ENCODE data around the gene DEFB126.
"Not testable (repeated sequence)": the region's sequence is repeated elsewhere in the genome, so short reads cannot be mapped to it uniquely, and the experiment has no call there.

Gene DEFB126

GRCh38 chr20:142290-142689 lies at the start of gene DEFB126:
Gene DEFB126 (plus strand): TSS chr20:142590. CDS start chr20:142629, 39 bp downstream.
- DNase-seq: no peak

GRCh38 chr20:93641-94040 lies 48.7 kb upstream of the DEFB126 start:
- DNase-seq: no peak

- DNase-seq: no peak
These were observed 47.2 kb upstream of the DEFB126 start for GRCh38 chr20:95215-95614.

- not testable (repeated sequence) for DNase-seq
These were observed 44.7 kb upstream of the DEFB126 start for GRCh38 chr20:97691-98090.

GRCh38 chr20:101975-102374 lies 40.4 kb upstream of the DEFB126 start:
- no peak for DNase-seq

GRCh38 chr20:103456-103855 lies 38.9 kb upstream of the DEFB126 start:
- DNase-seq: no peak

- DNase-seq: no peak
These were observed 30.0 kb upstream of the DEFB126 start for GRCh38 chr20:112396-112795.

- no peak for DNase-seq
These were observed 24.9 kb upstream of the DEFB126 start for GRCh38 chr20:117518-117917.

- not testable (repeated sequence) for DNase-seq
These were observed 12.5 kb upstream of the DEFB126 start for GRCh38 chr20:129786-130323.

- DNase-seq: peak in 2 of 3 donors; percentile 6 to 12
These were observed 4.5 kb upstream of the DEFB126 start for GRCh38 chr20:137668-138490.

GRCh38 chr20:145877-146276 lies 3.5 kb downstream of the DEFB126 start:
- DNase-seq: no peak

GRCh38 chr20:152131-152530 lies 9.7 kb downstream of the DEFB126 start:
- no peak for DNase-seq

- no peak for DNase-seq
These were observed 14.8 kb downstream of the DEFB126 start, which contains the start of gene DEFB127 for GRCh38 chr20:157154-157553. Gene DEFB127 (plus strand): TSS chr20:157454. CDS start chr20:157545, 91 bp downstream.

- no peak for DNase-seq
These were observed 22.2 kb downstream of the DEFB126 start for GRCh38 chr20:164618-165017.

- DNase-seq: no peak
These were observed 26.5 kb downstream of the DEFB126 start for GRCh38 chr20:168876-169275.

GRCh38 chr20:184288-184687 lies 41.9 kb downstream of the DEFB126 start:
- no peak for DNase-seq

GRCh38 chr20:187733-188132 lies 45.3 kb downstream of the DEFB126 start:
- DNase-seq: no peak

GRCh38 chr20:189611-190010 lies 47.2 kb downstream of the DEFB126 start, which contains the start of gene DEFB128:
Gene DEFB128 (minus strand): TSS chr20:189711. CDS start chr20:189623, 88 bp downstream.
- no peak for DNase-seq
